HG02571 (cell line): ENCODE results near the gene PAK6.

Experiments
- ATAC-seq: cut with Tn5 transposase; IDR thresholded peaks from one replicate; pipeline ENCODE4 v1.9.1; 2021; ENCODE audit warnings: mild to moderate bottlenecking, moderate library complexity; ENCODE audit not compliant: unreplicated experiment

PAK6 gene

GRCh38 chr15:40307421-40308211 lies 68.8 kb downstream of the PAK6 start, which contains the start of gene PLCB2:
PLCB2 (minus strand) TSS chr15:40307935; CDS start chr15:40307672, 263 bp downstream.
- no peak for ATAC-seq

- ATAC-seq, result no peak
Measured at GRCh38 chr15:40309344-40309862, 70.5 kb downstream of the PAK6 start.

GRCh38 chr15:40310001-40310959 lies 71.4 kb downstream of the PAK6 start:
- ATAC-seq, result no peak

- ATAC-seq, result no peak
Measured at GRCh38 chr15:40310993-40311392, 72.1 kb downstream of the PAK6 start.

- no peak for ATAC-seq
Measured at GRCh38 chr15:40312370-40313158, 73.7 kb downstream of the PAK6 start.

GRCh38 chr15:40313531-40314398 lies 74.9 kb downstream of the PAK6 start:
- no peak for ATAC-seq

- ATAC-seq, result no peak
Measured at GRCh38 chr15:40314723-40315276, 75.9 kb downstream of the PAK6 start.

GRCh38 chr15:40316931-40317330 lies 78.1 kb downstream of the PAK6 start:
- ATAC-seq, result no peak

- ATAC-seq, result no peak
Measured at GRCh38 chr15:40317580-40317979, 78.7 kb downstream of the PAK6 start.

- ATAC-seq, result no peak
Measured at GRCh38 chr15:40320409-40320808, 81.5 kb downstream of the PAK6 start.

GRCh38 chr15:40320931-40321371 lies 82.1 kb downstream of the PAK6 start:
- no peak for ATAC-seq

GRCh38 chr15:40322531-40323238 lies 83.8 kb downstream of the PAK6 start:
- ATAC-seq, result no peak

- ATAC-seq, result peak; percentile 86
Measured at GRCh38 chr15:40323239-40323952, 84.5 kb downstream of the PAK6 start, which contains the start of gene INAFM2. INAFM2 (plus strand) TSS chr15:40323692; CDS start chr15:40324056, 364 bp downstream.

- ATAC-seq, result peak; percentile 3
Measured at GRCh38 chr15:40323953-40324937, 85.4 kb downstream of the PAK6 start.

GRCh38 chr15:40325188-40325587 lies 86.3 kb downstream of the PAK6 start:
- ATAC-seq, result no peak

- no peak for ATAC-seq
Measured at GRCh38 chr15:40325700-40326099, 86.8 kb downstream of the PAK6 start.
